ENCODE data around the gene THAP11.
A peak's percentile ranks its signal among the peaks of the same experiment; 100 is the strongest.

THAP11 gene

DNA sequence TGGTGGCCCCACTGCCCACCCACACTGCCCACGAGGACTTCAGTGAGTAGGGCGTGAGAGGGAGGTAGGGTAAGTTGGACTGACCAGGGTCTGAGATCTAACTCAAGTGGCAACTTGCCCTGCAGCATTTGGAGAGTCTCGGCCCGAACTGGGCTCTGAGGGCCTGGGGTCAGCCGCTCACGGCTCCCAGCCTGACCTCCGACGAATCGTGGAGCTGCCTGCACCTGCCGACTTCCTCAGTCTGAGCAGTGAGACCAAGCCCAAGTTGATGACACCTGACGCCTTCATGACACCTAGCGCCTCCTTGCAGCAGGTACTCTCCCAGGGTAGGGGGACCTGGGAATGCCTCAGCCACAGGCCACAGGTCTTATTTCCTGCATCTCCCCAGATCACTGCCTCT lies 37.3 kb downstream of the THAP11 start:
- TF ChIP-seq, protein P1, sequence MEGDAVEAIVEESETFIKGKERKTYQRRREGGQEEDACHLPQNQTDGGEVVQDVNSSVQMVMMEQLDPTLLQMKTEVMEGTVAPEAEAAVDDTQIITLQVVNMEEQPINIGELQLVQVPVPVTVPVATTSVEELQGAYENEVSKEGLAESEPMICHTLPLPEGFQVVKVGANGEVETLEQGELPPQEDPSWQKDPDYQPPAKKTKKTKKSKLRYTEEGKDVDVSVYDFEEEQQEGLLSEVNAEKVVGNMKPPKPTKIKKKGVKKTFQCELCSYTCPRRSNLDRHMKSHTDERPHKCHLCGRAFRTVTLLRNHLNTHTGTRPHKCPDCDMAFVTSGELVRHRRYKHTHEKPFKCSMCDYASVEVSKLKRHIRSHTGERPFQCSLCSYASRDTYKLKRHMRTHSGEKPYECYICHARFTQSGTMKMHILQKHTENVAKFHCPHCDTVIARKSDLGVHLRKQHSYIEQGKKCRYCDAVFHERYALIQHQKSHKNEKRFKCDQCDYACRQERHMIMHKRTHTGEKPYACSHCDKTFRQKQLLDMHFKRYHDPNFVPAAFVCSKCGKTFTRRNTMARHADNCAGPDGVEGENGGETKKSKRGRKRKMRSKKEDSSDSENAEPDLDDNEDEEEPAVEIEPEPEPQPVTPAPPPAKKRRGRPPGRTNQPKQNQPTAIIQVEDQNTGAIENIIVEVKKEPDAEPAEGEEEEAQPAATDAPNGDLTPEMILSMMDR (conservative IDR thresholded peaks at IDR 0.05; ENCODE audit: low read depth) = no peak
- DNase-seq (ENCODE audit: low spot score) = no peak
- ChIA-PET CTCF (interaction anchor here (1.4 kb wide), 1 partner anchor 49 kb away, joined by 3 read pairs; no protein-coding TSS in a partner anchor), POLR2A (ENCODE audit: low non-redundant PET) (no interaction called here)
- H3K27ac ChIP-seq = no peak overlapping the region

- DNase-seq (ENCODE audit: low spot score) = no peak
- ChIA-PET POLR2A (ENCODE audit: low non-redundant PET) (no interaction called here), CTCF (no interaction called here)
- H3K27ac ChIP-seq = no peak overlapping the region
- TF ChIP-seq, protein P1 (conservative IDR thresholded peaks at IDR 0.05; ENCODE audit: low read depth) = no peak
These were observed 37.8 kb downstream of the THAP11 start for GRCh38 chr16:67879936-67880335.

DNA sequence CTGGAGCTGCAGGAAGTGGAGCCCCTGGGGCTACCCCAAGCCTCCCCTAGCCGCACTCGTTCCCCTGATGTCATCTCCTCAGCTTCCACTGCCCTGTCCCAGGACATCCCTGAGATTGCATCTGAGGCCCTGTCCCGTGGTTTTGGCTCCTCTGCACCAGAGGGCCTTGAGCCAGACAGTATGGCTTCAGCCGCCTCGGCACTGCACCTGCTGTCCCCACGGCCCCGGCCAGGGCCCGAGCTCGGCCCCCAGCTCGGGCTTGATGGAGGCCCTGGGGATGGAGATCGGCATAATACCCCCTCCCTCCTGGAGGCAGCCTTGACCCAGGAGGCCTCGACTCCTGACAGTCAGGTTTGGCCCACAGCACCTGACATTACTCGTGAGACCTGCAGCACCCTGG lies 38.5 kb downstream of the THAP11 start:
- TF ChIP-seq, protein P1 (conservative IDR thresholded peaks at IDR 0.05; ENCODE audit: low read depth) = no peak
- no peak overlapping the region for H3K27ac ChIP-seq
- POLR2A ChIA-PET (ENCODE audit: low non-redundant PET) = no interaction called here
- no peak for DNase-seq (ENCODE audit: low spot score)
- CTCF ChIA-PET = interaction anchor here (0.5 to 1.1 kb wide), 2 partner anchors 64 to 163 kb away, joined by 3 read pairs; no protein-coding TSS in a partner anchor

GRCh38 chr16:67881621-67882161 lies 39.6 kb downstream of the THAP11 start:
- TF ChIP-seq, protein P1 (conservative IDR thresholded peaks at IDR 0.05; ENCODE audit: low read depth) = no peak
- peak overlapping the region; percentile 77 for H3K27ac ChIP-seq
- no peak for DNase-seq (ENCODE audit: low spot score)
- POLR2A ChIA-PET (ENCODE audit: low non-redundant PET) = no interaction called here
- CTCF ChIA-PET = interaction anchor here (0.6 to 3.0 kb wide), 5 partner anchors 9 to 60 kb away, joined by 3 to 19 read pairs (median 5); partner anchors contain the start of gene EDC4

GRCh38 chr16:67882374-67883145 lies 40.4 kb downstream of the THAP11 start:
- no peak for DNase-seq (ENCODE audit: low spot score)
- peak overlapping the region; percentile 77 for H3K27ac ChIP-seq
- TF ChIP-seq, protein P1 (conservative IDR thresholded peaks at IDR 0.05; ENCODE audit: low read depth) = no peak
- ChIA-PET CTCF (interaction anchor here (0.6 to 3.0 kb wide), 10 partner anchors 9 to 147 kb away, joined by 3 to 19 read pairs (median 6); partner anchors contain the start of genes EDC4 and PSMB10), POLR2A (ENCODE audit: low non-redundant PET) (no interaction called here)

DNA sequence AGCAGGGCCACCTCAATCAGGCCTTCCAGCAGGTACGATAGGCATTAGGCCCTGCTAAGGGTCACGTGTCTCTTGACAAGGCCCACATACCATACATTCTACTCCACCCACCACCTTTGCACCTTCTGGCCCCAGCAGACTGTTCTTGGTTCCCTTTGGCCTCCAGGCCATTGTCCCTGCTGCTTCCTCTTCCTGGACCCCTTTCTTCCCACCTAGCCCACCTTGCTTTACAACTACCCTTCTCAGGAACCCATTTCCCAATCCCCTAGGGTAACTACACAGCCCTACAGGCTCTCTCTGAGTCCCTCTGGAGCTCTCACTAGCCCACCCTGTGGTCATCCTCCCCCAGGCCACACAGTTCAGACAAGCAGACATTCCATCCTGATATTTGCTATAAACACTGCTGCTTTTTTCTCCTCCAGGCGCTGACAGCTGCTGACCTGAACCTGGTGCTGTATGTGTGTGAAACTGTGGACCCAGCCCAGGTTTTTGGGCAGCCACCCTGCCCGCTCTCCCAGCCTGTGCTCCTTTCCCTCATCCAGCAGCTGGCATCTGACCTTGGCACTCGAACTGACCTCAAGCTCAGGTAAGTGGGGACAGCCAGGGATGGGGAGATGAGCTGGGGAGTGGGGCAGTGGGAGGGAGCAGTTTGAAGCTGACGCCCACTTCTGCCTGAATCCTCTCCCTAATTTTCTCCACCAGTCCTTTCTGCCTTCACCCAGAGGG lies 41.2 kb downstream of the THAP11 start:
- peak overlapping the region; percentile 77 for H3K27ac ChIP-seq
- TF ChIP-seq, protein P1 (conservative IDR thresholded peaks at IDR 0.05; ENCODE audit: low read depth) = no peak
- ChIA-PET CTCF (interaction anchor here (0.6 to 3.0 kb wide), 25 partner anchors 8 to 364 kb away, joined by 3 to 19 read pairs (median 4); partner anchors contain the start of gene PSMB10), POLR2A (ENCODE audit: low non-redundant PET) (no interaction called here)
- DNase-seq (ENCODE audit: low spot score) = no peak

Measured in RWPE1 (cell line).